ENCODE results near the gene PPP1R2.
"Not testable (repeated sequence)": the region's sequence is repeated elsewhere in the genome, so short reads cannot be mapped to it uniquely, and the experiment has no call there.

The PPP1R2 gene

GRCh38 chr3:195539479-195539878 lies 3.6 kb downstream of the PPP1R2 start:
- no peak for DNase-seq (ENCODE audit: low read depth in 2 of 2)

- DNase-seq (ENCODE audit: low read depth in 2 of 2), result peak in 1 of 2 donors; percentile 39
These were observed 5.1 kb downstream of the PPP1R2 start for GRCh38 chr3:195537995-195538394.

- no peak for DNase-seq (ENCODE audit: low read depth in 2 of 2)
These were observed 7.8 kb downstream of the PPP1R2 start for GRCh38 chr3:195535293-195535692.

- no peak for DNase-seq (ENCODE audit: low read depth in 2 of 2)
These were observed 10.3 kb downstream of the PPP1R2 start for GRCh38 chr3:195532834-195533233.

- DNase-seq (ENCODE audit: low read depth in 2 of 2), result no peak
These were observed 10.8 kb downstream of the PPP1R2 start for GRCh38 chr3:195532345-195532744.

GRCh38 chr3:195531683-195532082 lies 11.4 kb downstream of the PPP1R2 start:
- DNase-seq (ENCODE audit: low read depth in 2 of 2), result no peak

GRCh38 chr3:195526492-195526891 lies 16.6 kb downstream of the PPP1R2 start:
- DNase-seq (ENCODE audit: low read depth in 2 of 2), result no peak

GRCh38 chr3:195524171-195524896 lies 18.8 kb downstream of the PPP1R2 start:
- no peak for DNase-seq (ENCODE audit: low read depth in 2 of 2)

- DNase-seq (ENCODE audit: low read depth in 2 of 2), result peak in 1 of 2 donors; percentile 45
These were observed 20.7 kb downstream of the PPP1R2 start for GRCh38 chr3:195522254-195523023.

- DNase-seq (ENCODE audit: low read depth in 2 of 2), result no peak
These were observed 26.1 kb downstream of the PPP1R2 start for GRCh38 chr3:195517030-195517429.

GRCh38 chr3:195514610-195515235 lies 28.4 kb downstream of the PPP1R2 start:
- DNase-seq (ENCODE audit: low read depth in 2 of 2), result not testable (repeated sequence)

- DNase-seq (ENCODE audit: low read depth in 2 of 2), result no peak
These were observed 30.3 kb downstream of the PPP1R2 start for GRCh38 chr3:195512798-195513345.

GRCh38 chr3:195511136-195511535 lies 32.0 kb downstream of the PPP1R2 start:
- no peak for DNase-seq (ENCODE audit: low read depth in 2 of 2)

GRCh38 chr3:195508185-195508584 lies 34.9 kb downstream of the PPP1R2 start:
- no peak for DNase-seq (ENCODE audit: low read depth in 2 of 2)

GRCh38 chr3:195475614-195476013 lies 67.5 kb downstream of the PPP1R2 start:
- no peak for DNase-seq (ENCODE audit: low read depth in 2 of 2)

- not testable (repeated sequence) for DNase-seq (ENCODE audit: low read depth in 2 of 2)
These were observed 68.0 kb downstream of the PPP1R2 start for GRCh38 chr3:195475116-195475515.

- DNase-seq (ENCODE audit: low read depth in 2 of 2), result no peak
These were observed 74.3 kb downstream of the PPP1R2 start for GRCh38 chr3:195468841-195469240.

- DNase-seq (ENCODE audit: low read depth in 2 of 2), result no peak
These were observed 74.7 kb downstream of the PPP1R2 start for GRCh38 chr3:195468391-195468776.

- no peak for DNase-seq (ENCODE audit: low read depth in 2 of 2)
These were observed 75.3 kb downstream of the PPP1R2 start for GRCh38 chr3:195467641-195468390.

GRCh38 chr3:195466251-195466650 lies 76.9 kb downstream of the PPP1R2 start:
- DNase-seq (ENCODE audit: low read depth in 2 of 2), result no peak

All from stimulated activated CD4-positive, alpha-beta T cell treated with anti-CD3 and anti-CD28 coated beads, Interleukin-1b, Interleukin-23, amount 100 ng/mL, for 4 hours (primary cell).